Hematopoietic multipotent progenitor cell treated with erythropoietin and hydrocortisone succinate and interleukin-3 and kit ligand, for 8 days (in vitro differentiated cells): Measurements from ENCODE around the gene TINAGL1.

Experiments
- DNase-seq: peaks from one replicate; pipeline ENCODE4 v3.0.0-alpha.2; 2015

Gene TINAGL1

GRCh38 chr1:31632649-31633048 is 56.3 kb downstream of the TINAGL1 start:
- no peak for DNase-seq

GRCh38 chr1:31633117-31633516 is 56.8 kb downstream of the TINAGL1 start:
- peak; percentile 53 for DNase-seq
